ENCODE measurements around the gene POU2F2. TPM values are rescaled to one million over a fixed set of nuclear protein-coding genes. Genes with fewer than 3 reads are reported as not detected.

The POU2F2 gene
- total RNA-seq, 1 donor from 2014 or later = 6.1 TPM

GRCh38 chr19:42065051-42065450 is 67.2 kb downstream of the POU2F2 start:
- TF ChIP-seq CTCF (IDR thresholded peaks at IDR 0.05) = no peak
- no peak overlapping the region for H3K27ac ChIP-seq
- ATAC-seq (no peak), DNase-seq (no peak)
- H3K36me3 ChIP-seq = no peaks in the 10 kb centered on the region
- H3K27me3 ChIP-seq = peaks cover 40% of the 10 kb centered on the region
- no peak overlapping the region for H3K4me3 ChIP-seq
- no peaks in the 10 kb centered on the region for H3K4me1 ChIP-seq
- H3K9me3 ChIP-seq = no peaks in the 10 kb centered on the region
- intact Hi-C loops (cut with DNase I) = no loop called here

- no peak overlapping the region for H3K4me3 ChIP-seq
- H3K4me1 ChIP-seq = no peaks in the 10 kb centered on the region
- TF ChIP-seq CTCF (IDR thresholded peaks at IDR 0.05) = no peak
- peaks cover 40% of the 10 kb centered on the region for H3K27me3 ChIP-seq
- no peaks in the 10 kb centered on the region for H3K36me3 ChIP-seq
- H3K9me3 ChIP-seq = no peaks in the 10 kb centered on the region
- no peak overlapping the region for H3K27ac ChIP-seq
- DNase-seq = no peak
- intact Hi-C loops (cut with DNase I) = no loop called here
- no peak for ATAC-seq
Measured at GRCh38 chr19:42064432-42064831, 67.8 kb downstream of the POU2F2 start.

- no peaks in the 10 kb centered on the region for H3K9me3 ChIP-seq
- H3K4me3 ChIP-seq = no peak overlapping the region
- peaks cover 22% of the 10 kb centered on the region for H3K27me3 ChIP-seq
- intact Hi-C loops (cut with DNase I) = no loop called here
- no peaks in the 10 kb centered on the region for H3K4me1 ChIP-seq
- DNase-seq (no peak), ATAC-seq (no peak)
- no peak overlapping the region for H3K27ac ChIP-seq
- H3K36me3 ChIP-seq = no peaks in the 10 kb centered on the region
- no peak for TF ChIP-seq CTCF (IDR thresholded peaks at IDR 0.05)
Measured at GRCh38 chr19:42062381-42062780, 69.9 kb downstream of the POU2F2 start.

GRCh38 chr19:42060117-42060516 is 72.1 kb downstream of the POU2F2 start:
- no peak for ATAC-seq

GRCh38 chr19:42059196-42059595 is 73.0 kb downstream of the POU2F2 start:
- DNase-seq = no peak
- Histone ChIP-seq H3K4me3 (no peak overlapping the region), H3K9me3 (no peaks in the 10 kb centered on the region), H3K4me1 (no peaks in the 10 kb centered on the region), H3K27me3 (no peaks in the 10 kb centered on the region), H3K27ac (no peak overlapping the region), H3K36me3 (no peaks in the 10 kb centered on the region)
- intact Hi-C loops (cut with DNase I) = no loop called here
- no peak for ATAC-seq
- no peak for TF ChIP-seq CTCF (IDR thresholded peaks at IDR 0.05)

More at GRCh38 chr19:42060117-42060516, 72.1 kb downstream of the POU2F2 start:
- Histone ChIP-seq H3K36me3 (no peaks in the 10 kb centered on the region), H3K27ac (no peak overlapping the region), H3K4me3 (no peak overlapping the region), H3K27me3 (no peaks in the 10 kb centered on the region), H3K9me3 (no peaks in the 10 kb centered on the region), H3K4me1 (no peaks in the 10 kb centered on the region)
- TF ChIP-seq CTCF (IDR thresholded peaks at IDR 0.05) = no peak
- intact Hi-C loops (cut with DNase I) = no loop called here
- DNase-seq = no peak

GRCh38 chr19:42057846-42058245 is 74.4 kb downstream of the POU2F2 start:
- ATAC-seq (no peak), DNase-seq (no peak)
- H3K27me3 ChIP-seq = no peaks in the 10 kb centered on the region
- H3K9me3 ChIP-seq = no peaks in the 10 kb centered on the region
- H3K36me3 ChIP-seq = no peaks in the 10 kb centered on the region
- no peak overlapping the region for H3K4me3 ChIP-seq
- intact Hi-C loops (cut with DNase I) = no loop called here
- no peaks in the 10 kb centered on the region for H3K4me1 ChIP-seq
- TF ChIP-seq CTCF (IDR thresholded peaks at IDR 0.05) = no peak
- H3K27ac ChIP-seq = no peak overlapping the region
